Stimulated activated CD4-positive, alpha-beta T cell treated with anti-CD3 and anti-CD28 coated beads, Interleukin-1b, Interleukin-23, amount 100 ng/mL, for 4 hours (primary cell): ENCODE results near the gene PKNOX2.

ENCODE experiments used
- DNase-seq, 2 donors: peaks; one replicate each; pipeline ENCODE4 v3.0.0-alpha.2; 2020; ENCODE audit warnings: low read depth in 2 of 2

Gene PKNOX2

GRCh38 chr11:125312812-125313211 lies 148.3 kb downstream of the PKNOX2 start:
- no peak for DNase-seq

GRCh38 chr11:125313271-125314219 lies 149.0 kb downstream of the PKNOX2 start:
- no peak for DNase-seq

- DNase-seq, result no peak
Observed at GRCh38 chr11:125314276-125315078, 149.9 kb downstream of the PKNOX2 start.

- no peak for DNase-seq
Observed at GRCh38 chr11:125315079-125315740, 150.7 kb downstream of the PKNOX2 start.

GRCh38 chr11:125317416-125317815 lies 152.9 kb downstream of the PKNOX2 start:
- DNase-seq, result no peak

GRCh38 chr11:125319649-125320048 lies 155.1 kb downstream of the PKNOX2 start:
- no peak for DNase-seq

GRCh38 chr11:125320347-125321076 lies 156.0 kb downstream of the PKNOX2 start:
- DNase-seq, result no peak

GRCh38 chr11:125322289-125322688 lies 157.7 kb downstream of the PKNOX2 start:
- DNase-seq, result no peak

- DNase-seq, result no peak
Observed at GRCh38 chr11:125325196-125325595, 160.6 kb downstream of the PKNOX2 start.

- DNase-seq, result no peak
Observed at GRCh38 chr11:125326126-125326525, 161.6 kb downstream of the PKNOX2 start.

- no peak for DNase-seq
Observed at GRCh38 chr11:125327518-125328224, 163.1 kb downstream of the PKNOX2 start.

- DNase-seq, result no peak
Observed at GRCh38 chr11:125328225-125328580, 163.7 kb downstream of the PKNOX2 start.

- no peak for DNase-seq
Observed at GRCh38 chr11:125329786-125330185, 165.2 kb downstream of the PKNOX2 start.

GRCh38 chr11:125330462-125331325 lies 166.1 kb downstream of the PKNOX2 start:
- no peak for DNase-seq

GRCh38 chr11:125331357-125332035 lies 166.9 kb downstream of the PKNOX2 start:
- no peak for DNase-seq

- DNase-seq, result no peak
Observed at GRCh38 chr11:125332821-125333220, 168.3 kb downstream of the PKNOX2 start.

GRCh38 chr11:125333354-125334073 lies 169.0 kb downstream of the PKNOX2 start:
- no peak for DNase-seq

- no peak for DNase-seq
Observed at GRCh38 chr11:125335106-125335505, 170.6 kb downstream of the PKNOX2 start.
